Nephron (organoid): ENCODE measurements around the gene HTR2A.

ENCODE experiments used
- H3K27ac Mint-ChIP-seq, 3 experiments: 2 replicates each; pipeline ENCODE4 v1.8.0; 2020; ENCODE audit warnings: mixed read lengths in 3 of 3, mild to moderate bottlenecking in 2 of 3, moderate library complexity in 1 of 3
- H3K27me3 Mint-ChIP-seq: 2 replicates; pipeline ENCODE4 v1.8.0; 2021; ENCODE audit warnings: low read depth, mild to moderate bottlenecking, moderate library complexity, mixed read lengths
- H3K36me3 Mint-ChIP-seq: 2 replicates; pipeline ENCODE4 v1.8.0; 2020; ENCODE audit warnings: low read depth, mixed read lengths
- H3K4me1 Mint-ChIP-seq: 2 replicates; pipeline ENCODE4 v1.8.0; 2020; ENCODE audit warnings: mixed read lengths
- H3K4me3 Mint-ChIP-seq, 3 experiments: 2 replicates each; pipeline ENCODE4 v1.8.0; 2020; ENCODE audit warnings: mild to moderate bottlenecking in 3 of 3, mixed read lengths in 3 of 3, moderate library complexity in 2 of 3
- H3K9me3 Mint-ChIP-seq: 2 replicates; pipeline ENCODE4 v1.8.0; 2020; ENCODE audit warnings: mixed read lengths
- TF ChIP-seq, protein P1 (sequence below), 3 experiments: fragments of 200-600 bp; sonication (generic); IDR thresholded peaks; one replicate each; pipeline ENCODE4 v1.5.0; 2021; ENCODE audit warnings: antibody characterized with exemption in 3 of 3; ENCODE audit not compliant: unreplicated experiment in 3 of 3

The HTR2A gene

DNA sequence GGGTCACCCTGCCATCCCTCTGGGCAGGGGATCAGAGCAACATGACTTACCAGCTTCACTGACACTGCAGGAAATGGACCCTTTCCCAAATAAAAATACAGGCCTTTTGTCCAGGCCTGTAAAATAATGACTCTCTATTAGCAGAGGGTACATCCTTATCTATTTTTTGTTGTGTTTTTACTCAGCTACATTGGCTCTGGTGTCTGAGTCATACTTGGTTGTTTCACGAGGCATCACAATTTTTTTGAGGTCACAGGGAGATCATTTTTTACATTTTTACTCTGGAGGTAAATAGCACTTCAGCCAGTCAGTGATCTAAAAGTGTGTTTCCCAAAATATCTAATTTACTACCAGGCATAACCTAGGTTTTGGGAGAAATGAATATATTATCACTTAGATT lies 6.9 kb upstream of the HTR2A start:
- H3K4me1 Mint-ChIP-seq, result peaks cover 5% of the 10 kb centered on the region
- H3K36me3 Mint-ChIP-seq, result no peaks in the 10 kb centered on the region
- no peak overlapping the region for H3K4me3 Mint-ChIP-seq
- TF ChIP-seq, protein P1, sequence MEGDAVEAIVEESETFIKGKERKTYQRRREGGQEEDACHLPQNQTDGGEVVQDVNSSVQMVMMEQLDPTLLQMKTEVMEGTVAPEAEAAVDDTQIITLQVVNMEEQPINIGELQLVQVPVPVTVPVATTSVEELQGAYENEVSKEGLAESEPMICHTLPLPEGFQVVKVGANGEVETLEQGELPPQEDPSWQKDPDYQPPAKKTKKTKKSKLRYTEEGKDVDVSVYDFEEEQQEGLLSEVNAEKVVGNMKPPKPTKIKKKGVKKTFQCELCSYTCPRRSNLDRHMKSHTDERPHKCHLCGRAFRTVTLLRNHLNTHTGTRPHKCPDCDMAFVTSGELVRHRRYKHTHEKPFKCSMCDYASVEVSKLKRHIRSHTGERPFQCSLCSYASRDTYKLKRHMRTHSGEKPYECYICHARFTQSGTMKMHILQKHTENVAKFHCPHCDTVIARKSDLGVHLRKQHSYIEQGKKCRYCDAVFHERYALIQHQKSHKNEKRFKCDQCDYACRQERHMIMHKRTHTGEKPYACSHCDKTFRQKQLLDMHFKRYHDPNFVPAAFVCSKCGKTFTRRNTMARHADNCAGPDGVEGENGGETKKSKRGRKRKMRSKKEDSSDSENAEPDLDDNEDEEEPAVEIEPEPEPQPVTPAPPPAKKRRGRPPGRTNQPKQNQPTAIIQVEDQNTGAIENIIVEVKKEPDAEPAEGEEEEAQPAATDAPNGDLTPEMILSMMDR (IDR thresholded peaks at IDR 0.05; ENCODE audit: unreplicated experiment in 3 of 3), result no peak
- H3K27ac Mint-ChIP-seq, result no peak overlapping the region
- H3K9me3 Mint-ChIP-seq, result no peaks in the 10 kb centered on the region
- no peaks in the 10 kb centered on the region for H3K27me3 Mint-ChIP-seq

DNA sequence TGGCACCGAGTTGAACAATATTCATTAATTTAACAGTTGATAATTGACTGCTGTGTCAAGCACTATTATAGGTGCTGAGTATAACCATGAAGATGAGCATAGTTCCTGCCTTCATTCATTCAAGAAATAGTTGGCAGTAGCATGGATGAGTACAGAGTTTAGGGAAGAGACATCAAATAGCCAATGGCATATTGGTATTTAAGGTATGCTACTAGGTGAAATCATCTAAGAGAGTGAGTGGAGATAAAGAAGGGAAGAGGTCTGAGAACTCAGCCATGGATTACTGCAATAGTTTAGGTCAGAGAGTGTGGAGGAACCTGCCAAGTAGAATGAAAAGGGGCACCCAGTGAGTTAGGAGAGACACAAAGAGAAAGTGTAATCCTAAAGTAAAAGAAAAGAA lies 4.9 kb upstream of the HTR2A start:
- Mint-ChIP-seq H3K4me1 (peaks cover 17% of the 10 kb centered on the region), H3K27ac (no peak overlapping the region), H3K27me3 (peaks cover 5% of the 10 kb centered on the region), H3K36me3 (no peaks in the 10 kb centered on the region), H3K9me3 (no peaks in the 10 kb centered on the region), H3K4me3 (no peak overlapping the region)
- TF ChIP-seq, protein P1 (IDR thresholded peaks at IDR 0.05; ENCODE audit: unreplicated experiment in 3 of 3), result no peak

DNA sequence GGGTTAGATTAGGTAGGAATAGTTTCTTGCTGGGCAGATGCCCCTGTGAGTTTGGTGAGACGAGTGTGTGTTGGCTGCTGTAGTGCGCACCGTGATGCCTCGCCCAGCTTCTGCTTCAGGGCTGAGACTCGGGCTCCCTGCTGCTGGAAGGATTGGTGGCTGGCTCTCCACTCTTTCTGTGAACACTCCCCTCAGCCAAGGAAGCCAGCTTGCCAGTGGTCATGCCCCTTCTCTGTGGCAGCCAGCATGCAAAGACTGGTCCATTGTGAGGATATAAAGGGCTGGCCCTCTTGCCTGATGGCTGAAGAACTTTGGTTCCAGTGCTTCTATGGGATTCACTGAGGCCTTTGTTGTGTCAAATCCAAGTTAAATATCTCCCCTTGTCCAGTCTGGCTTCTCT lies 2.9 kb upstream of the HTR2A start:
- H3K4me1 Mint-ChIP-seq, result peaks cover 35% of the 10 kb centered on the region
- H3K27me3 Mint-ChIP-seq, result peaks cover 5% of the 10 kb centered on the region
- H3K27ac Mint-ChIP-seq, result peak overlapping the region in 2 of 3 experiments; percentile 52 to 65
- no peaks in the 10 kb centered on the region for H3K9me3 Mint-ChIP-seq
- peak overlapping the region in 1 of 3 experiments; percentile 25 for H3K4me3 Mint-ChIP-seq
- H3K36me3 Mint-ChIP-seq, result no peaks in the 10 kb centered on the region
- TF ChIP-seq, protein P1 (IDR thresholded peaks at IDR 0.05; ENCODE audit: unreplicated experiment in 3 of 3), result no peak

DNA sequence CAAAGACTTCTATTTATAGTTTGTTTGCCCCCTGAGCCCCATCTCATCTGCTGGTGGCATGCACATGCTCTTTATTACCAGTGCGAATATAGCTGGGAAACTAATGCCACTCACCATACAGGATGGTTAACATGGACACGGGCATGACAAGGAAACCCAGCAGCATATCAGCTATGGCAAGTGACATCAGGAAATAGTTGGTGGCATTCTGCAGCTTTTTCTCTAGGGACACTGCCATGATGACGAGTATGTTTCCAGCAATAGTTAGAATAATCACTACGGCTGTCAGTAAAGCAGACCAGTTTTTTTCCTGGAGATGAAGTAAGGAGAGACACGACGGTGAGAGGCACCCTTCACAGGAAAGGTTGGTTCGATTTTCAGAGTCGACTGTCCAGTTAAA lies 1.5 kb downstream of the HTR2A start:
- Mint-ChIP-seq H3K36me3 (no peaks in the 10 kb centered on the region), H3K4me1 (peaks cover 51% of the 10 kb centered on the region)

DNA sequence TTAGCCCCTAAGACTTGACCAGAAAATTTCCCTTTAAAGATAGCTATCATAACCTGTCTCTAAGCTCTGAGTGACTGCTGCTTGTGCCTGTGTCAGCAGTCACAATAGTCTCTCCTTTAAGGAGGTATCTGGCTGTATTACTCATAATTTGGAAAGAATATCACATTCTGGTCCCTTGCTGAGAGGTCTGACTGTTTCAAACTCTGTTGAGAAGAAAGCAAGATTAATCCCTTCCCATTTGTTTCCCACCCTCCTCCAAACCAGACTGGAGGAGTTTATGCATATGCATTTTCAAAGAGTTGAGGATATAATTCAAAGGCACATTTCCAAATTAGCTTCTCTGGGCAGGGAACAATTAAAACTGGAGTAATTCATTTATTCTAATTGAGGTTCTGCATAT lies 2.3 kb downstream of the HTR2A start:
- H3K9me3 Mint-ChIP-seq, result peaks cover 6% of the 10 kb centered on the region
- peak overlapping the region; percentile 80 to 87 (median 86) for H3K4me3 Mint-ChIP-seq
- peaks cover 4% of the 10 kb centered on the region for H3K36me3 Mint-ChIP-seq
- TF ChIP-seq, protein P1 (IDR thresholded peaks at IDR 0.05; ENCODE audit: unreplicated experiment in 3 of 3), result no peak
- peaks cover 19% of the 10 kb centered on the region for H3K27me3 Mint-ChIP-seq
- peak overlapping the region; percentile 92 to 97 (median 97) for H3K27ac Mint-ChIP-seq
- H3K4me1 Mint-ChIP-seq, result peaks cover 46% of the 10 kb centered on the region

More for the DNA sequence above, 1.5 kb downstream of the HTR2A start:
- TF ChIP-seq, protein P1 (IDR thresholded peaks at IDR 0.05; ENCODE audit: unreplicated experiment in 3 of 3), result no peak
- Mint-ChIP-seq H3K9me3 (peaks cover 4% of the 10 kb centered on the region), H3K27ac (peak overlapping the region; percentile 92 to 97 (median 97)), H3K27me3 (peaks cover 17% of the 10 kb centered on the region), H3K4me3 (peak overlapping the region; percentile 80 to 87 (median 86))

DNA sequence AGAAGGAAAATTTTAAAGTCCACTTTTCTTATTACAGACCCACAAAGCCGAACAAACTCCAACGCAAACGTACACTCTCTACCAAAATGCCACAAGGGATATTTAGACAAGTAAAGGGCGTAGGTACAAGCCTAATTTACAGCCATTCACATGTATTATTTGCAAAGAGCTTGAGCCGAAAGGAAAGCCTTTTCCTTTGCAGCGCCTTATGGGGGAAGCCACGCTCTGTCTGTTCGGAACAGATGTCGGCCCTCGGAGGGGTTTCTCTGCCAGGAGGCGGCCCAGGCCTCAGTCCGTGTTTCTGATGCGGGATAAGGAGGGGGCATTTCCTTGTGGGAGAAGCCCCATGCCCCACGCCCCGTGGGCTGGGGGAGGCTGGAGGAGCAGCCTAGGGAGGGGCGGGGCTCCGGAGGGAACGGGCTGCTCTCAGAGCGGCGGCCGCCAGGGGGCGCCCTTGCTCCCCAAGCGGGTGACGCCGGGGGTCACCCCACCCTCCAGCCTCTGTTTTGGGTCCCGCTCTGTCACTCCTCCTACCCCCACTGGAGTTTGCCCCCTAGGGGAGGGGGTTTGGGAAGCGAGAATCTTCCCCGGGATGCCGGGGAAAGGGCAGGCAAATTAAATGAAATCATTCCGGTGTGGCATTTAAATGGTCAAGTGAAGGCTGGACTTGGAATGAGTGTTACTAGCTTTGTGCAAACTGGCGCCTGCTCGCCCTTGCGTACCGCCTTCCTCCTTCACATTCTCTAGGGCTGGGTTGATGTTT lies 2.9 kb downstream of the HTR2A start:
- TF ChIP-seq, protein P1 (IDR thresholded peaks at IDR 0.05; ENCODE audit: unreplicated experiment in 3 of 3), result peak; percentile 100
- H3K4me3 Mint-ChIP-seq, result peak overlapping the region; percentile 80 to 87 (median 86)
- peaks cover 46% of the 10 kb centered on the region for H3K4me1 Mint-ChIP-seq
- H3K9me3 Mint-ChIP-seq, result peaks cover 9% of the 10 kb centered on the region
- H3K27me3 Mint-ChIP-seq, result peaks cover 19% of the 10 kb centered on the region
- H3K36me3 Mint-ChIP-seq, result peaks cover 10% of the 10 kb centered on the region
- peak overlapping the region; percentile 92 to 97 (median 97) for H3K27ac Mint-ChIP-seq
